Heart left ventricle (tissue), 16 donors: ENCODE data around the gene IREB2. TPM values are rescaled to one million over a fixed set of nuclear protein-coding genes. Genes with fewer than 3 reads are reported as not detected.

Experiments
- ATAC-seq, 4 donors: fragments of 200-7000 bp; cut with Tn5 transposase; one replicate each; pipeline ENCODE4 v1.9.1; 2020 to 2022; ENCODE audit warnings: moderate library complexity in 4 of 4, mild to moderate bottlenecking in 3 of 4, moderate number of reproducible peaks in 1 of 4
- DNase-seq, 5 donors: peaks; one replicate each; pipeline ENCODE4 v3.0.0-alpha.2; 2020
- H3K27ac ChIP-seq, 12 donors: fragments of 200-600 bp; sonication (generic) in 4 of 12; one replicate each; pipeline versions ENCODE4 v1.5.0 to v1.8.0; 2016 to 2022; ENCODE audit warnings: mild to moderate bottlenecking in 2 of 12
- H3K27me3 ChIP-seq, 9 donors: fragments of 200-600 bp; sonication (generic) in 2 of 9; one replicate each; pipeline versions ENCODE4 v1.5.1 to v1.8.0; 2016 to 2022; ENCODE audit warnings: mild to moderate bottlenecking in 3 of 9
- H3K36me3 ChIP-seq, 9 donors: fragments of 200-600 bp; sonication (generic) in 2 of 9; one replicate each; pipeline versions ENCODE4 v1.5.0 to v1.8.0; 2018 to 2022; ENCODE audit warnings: mild to moderate bottlenecking in 2 of 9
- H3K4me1 ChIP-seq, 12 donors: fragments of 200-600 bp; sonication (generic) in 4 of 12; one replicate each; pipeline versions ENCODE4 v1.5.0 to v1.8.0; 2016 to 2022; ENCODE audit warnings: mild to moderate bottlenecking in 3 of 12
- H3K4me3 ChIP-seq, 12 donors: fragments of 200-600 bp; sonication (generic) in 4 of 12; one replicate each; pipeline versions ENCODE4 v1.5.0 to v1.8.0; 2017 to 2022; ENCODE audit warnings: mild to moderate bottlenecking in 9 of 12, moderate library complexity in 4 of 12
- H3K9me3 ChIP-seq, 12 donors: fragments of 200-600 bp; sonication (generic) in 4 of 12; one replicate each; pipeline versions ENCODE4 v1.5.0 to v1.8.0; 2016 to 2022; ENCODE audit warnings: mild to moderate bottlenecking in 1 of 12
- CTCF ChIP-seq, 12 donors: fragments of 200-600 bp; sonication (generic) in 4 of 12; IDR thresholded peaks; one replicate each; pipeline versions ENCODE4 v1.5.0 to v1.8.0; 2018 to 2022; ENCODE audit warnings: antibody characterized with exemption in 12 of 12, mild to moderate bottlenecking in 5 of 12
- POLR2A ChIP-seq, 2 donors: fragments of 450-650 bp; IDR thresholded peaks; one replicate each; pipeline ENCODE4 v1.6.1; 2017; ENCODE audit warnings: antibody characterized with exemption in 2 of 2, mild to moderate bottlenecking in 2 of 2, moderate library complexity in 2 of 2
- WGBS, 4 donors: extraction: QIAGEN DNeasy Blood & Tissue Kit in 2 of 4; methylation state at CpG; one replicate each; pipeline versions ENCODE4 v1.1.5 to v1.1.7; 2013 to 2018; 5-methylcytosine and 5-hydroxymethylcytosine counted together
- intact Hi-C, 10 donors: fragments of 100-400 bp; cut with DNase I; formaldehyde crosslinking; loops; one replicate each; pipeline versions ENCODE4 v1.11.1 to v1.14.2; 2022
- polyA plus RNA-seq, 2 donors: library from polyadenylated mRNA; stranded (reverse); fragments of 200-250 nt; gene quantifications; one replicate each; pipeline ENCODE4 v1.2.3, GENCODE V29; 2013
- total RNA-seq, 9 donors: library from RNA; depleted of rRNA in 2 of 9; stranded (reverse); fragments of >200 nt in 2 of 9; fragmentation: NEBNext Ultra II Directional in 3 of 9; extraction: Animal tissue kit (Norgen Biotek cat#: 25700) in 3 of 9; gene quantifications; one replicate each; pipeline versions ENCODE4 v1.1.0 to v1.2.4, GENCODE V29; 2016 to 2023
- donor health status: ischemic (EF 13 %, LVEDD 7.1; RV severe dilation, severe dysfunction).
- donor health status: healthy with polysubstance abuse.
- donor health status: DM: no; HTN: yes; CAD: no.
- donor health status: DM: no; HTN: no; CAD: no.
- donor health status: ischemic (EF 25% LVEDD 6.9; RV normal size, moderate dysfunction).
- donor health status: ischemic (EF 25% LVEDD 5.7; RV mildly dilated, moderate dysfunction).
- donor health status: healthy.
- donor health status: DM: yes; HTN: yes; CAD: no.
- donor health status: ischemic (EF 35%, LVEDD 5.7; RV mildly dilated, moderate dysfunction).
- donor health status: nonischemic (EF 11% LVEDD 7.7; RV severe dilation, severe dysfunction).
- donor health status: DM: yes; HTN: yes; CAD: no.
- donor health status: PGD.
- donor health status: ischemic (EF 29% LVEDD 5.4; RV normal size, mild dysfunction).
- donor health status: nonischemic (EF 23%, LVEDD 6.1; RV moderate dilation, normal function).

IREB2 gene
- total and polyA plus RNA-seq, 11 donors: 6.3 to 50.0 (median 29.5) TPM

GRCh38 chr15:78411061-78411460, 27.0 kb upstream of the IREB2 start:
- no peak for DNase-seq
- Histone ChIP-seq H3K36me3 (no peaks in the 10 kb centered on the region), H3K27ac (no peak overlapping the region), H3K9me3 (no peaks in the 10 kb centered on the region), H3K27me3 (peaks cover 0 to 5% (median 0%) of the 10 kb centered on the region in 9 donors), H3K4me1 (no peaks in the 10 kb centered on the region), H3K4me3 (no peak overlapping the region)
- TF ChIP-seq POLR2A (IDR thresholded peaks at IDR 0.05): no peak
- no peak for TF ChIP-seq CTCF (IDR thresholded peaks at IDR 0.05)
- ATAC-seq: no peak
- WGBS, 4 donors: 45 to 63% (median 54%) methylated on average over 1 of the region's 1 CpG
- intact Hi-C loops: loop anchor here in 1 of 10 donors (10.0 kb wide), 1 partner anchor 296 kb away; no protein-coding TSS in a partner anchor

GRCh38 chr15:78414621-78415250, 23.3 kb upstream of the IREB2 start:
- 81 to 95% (median 86%) methylated on average over 3 of the region's 3 CpGs for WGBS, 4 donors
- no peak overlapping the region for H3K27ac ChIP-seq
- DNase-seq (no peak), ATAC-seq (no peak)
- intact Hi-C loops: loop anchor here in 2 of 10 donors (2.0 to 10.0 kb wide), 2 partner anchors 106 to 300 kb away; no protein-coding TSS in a partner anchor
- H3K36me3 ChIP-seq: no peaks in the 10 kb centered on the region
- no peaks in the 10 kb centered on the region for H3K4me1 ChIP-seq
- H3K27me3 ChIP-seq: peaks cover 0 to 5% (median 0%) of the 10 kb centered on the region in 9 donors
- TF ChIP-seq POLR2A (IDR thresholded peaks at IDR 0.05): no peak
- TF ChIP-seq CTCF (IDR thresholded peaks at IDR 0.05): no peak
- H3K4me3 ChIP-seq: no peak overlapping the region
- H3K9me3 ChIP-seq: no peaks in the 10 kb centered on the region

GRCh38 chr15:78415284-78415683, 22.7 kb upstream of the IREB2 start:
- TF ChIP-seq POLR2A (IDR thresholded peaks at IDR 0.05) (no peak), CTCF (IDR thresholded peaks at IDR 0.05) (peak in 3 of 12 donors; percentile 9 to 30 (median 17))
- DNase-seq (no peak), ATAC-seq (no peak)
- no peaks in the 10 kb centered on the region for H3K36me3 ChIP-seq
- no peaks in the 10 kb centered on the region for H3K4me1 ChIP-seq
- H3K4me3 ChIP-seq: no peak overlapping the region
- no peaks in the 10 kb centered on the region for H3K9me3 ChIP-seq
- H3K27ac ChIP-seq: no peak overlapping the region
- intact Hi-C loops: loop anchor here in 2 of 10 donors (2.0 to 10.0 kb wide), 2 partner anchors 106 to 300 kb away; no protein-coding TSS in a partner anchor
- peaks cover 0 to 5% (median 0%) of the 10 kb centered on the region in 9 donors for H3K27me3 ChIP-seq
- WGBS, 4 donors: 62 to 83% (median 66%) methylated on average over 4 of the region's 4 CpGs

GRCh38 chr15:78417754-78418630, 20.0 kb upstream of the IREB2 start:
- intact Hi-C loops: loop anchor here in 1 of 10 donors (10.0 kb wide), 1 partner anchor 303 kb away; no protein-coding TSS in a partner anchor
- Histone ChIP-seq H3K27me3 (peaks cover 0 to 3% (median 0%) of the 10 kb centered on the region in 9 donors), H3K4me1 (no peaks in the 10 kb centered on the region), H3K4me3 (no peak overlapping the region), H3K36me3 (no peaks in the 10 kb centered on the region), H3K27ac (no peak overlapping the region), H3K9me3 (no peaks in the 10 kb centered on the region)
- no peak for DNase-seq
- TF ChIP-seq POLR2A (IDR thresholded peaks at IDR 0.05): no peak
- TF ChIP-seq CTCF (IDR thresholded peaks at IDR 0.05): no peak
- 70 to 82% (median 78%) methylated on average over 8 of the region's 8 CpGs for WGBS, 4 donors
- no peak for ATAC-seq
